ENCODE data around the gene TRPC4.

GRCh38 chr13:37679043-37679442 is 190.5 kb downstream of the TRPC4 start:
- TF ChIP-seq CTCF (IDR thresholded peaks at IDR 0.05), result no peak
- no peak for TF ChIP-seq POLR2A (IDR thresholded peaks at IDR 0.05)
- no peak for TF ChIP-seq EP300 (IDR thresholded peaks at IDR 0.05)
- TF ChIP-seq POLR2AphosphoS5 (IDR thresholded peaks at IDR 0.05), result no peak
